Measurements from ENCODE around the gene SND1. TPM values are rescaled to one million over a fixed set of nuclear protein-coding genes. Genes with fewer than 3 reads are reported as not detected.
A peak's percentile ranks its signal among the peaks of the same experiment; 100 is the strongest.
"Not testable (repeated sequence)": the region's sequence is repeated elsewhere in the genome, so short reads cannot be mapped to it uniquely, and the experiment has no call there.

SND1 gene
- total RNA-seq, 3 donors from 2014 or later: 83.5 to 131 (median 120) TPM

DNA sequence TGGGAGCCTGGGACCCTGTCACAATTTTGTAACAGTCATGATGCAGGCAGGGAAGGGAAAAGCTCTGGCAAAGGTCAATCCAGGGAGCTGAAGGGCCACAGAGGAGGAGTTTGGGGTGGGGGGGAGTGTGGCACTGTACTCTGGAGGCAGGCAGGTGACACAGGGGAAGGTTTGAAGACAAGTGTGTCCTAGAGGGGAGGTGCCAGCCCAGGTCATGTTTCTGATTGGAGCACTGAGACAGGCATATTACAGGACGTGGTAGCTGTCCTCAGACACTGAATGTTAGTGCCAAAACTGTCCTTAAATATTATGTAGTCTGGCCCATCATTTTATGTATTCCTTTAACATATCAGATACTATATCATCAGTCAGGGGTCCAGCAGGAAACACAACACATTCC is 454.8 kb downstream of the SND1 start:
- Histone ChIP-seq H3K4me3 (no peak overlapping the region), H3K9me3 (no peaks in the 10 kb centered on the region), H3K36me3 (no peaks in the 10 kb centered on the region), H3K4me1 (peaks cover 0 to 3% of the 10 kb centered on the region in 2 donors), H3K27ac (no peak overlapping the region), H3K27me3 (no peaks in the 10 kb centered on the region)
- no peak for DNase-seq (ENCODE audit: low spot score in 2 of 2)
- intact Hi-C loops (cut with DNase I; ENCODE audit: low total_unique reads): no loop called here
- TF ChIP-seq, protein P1, sequence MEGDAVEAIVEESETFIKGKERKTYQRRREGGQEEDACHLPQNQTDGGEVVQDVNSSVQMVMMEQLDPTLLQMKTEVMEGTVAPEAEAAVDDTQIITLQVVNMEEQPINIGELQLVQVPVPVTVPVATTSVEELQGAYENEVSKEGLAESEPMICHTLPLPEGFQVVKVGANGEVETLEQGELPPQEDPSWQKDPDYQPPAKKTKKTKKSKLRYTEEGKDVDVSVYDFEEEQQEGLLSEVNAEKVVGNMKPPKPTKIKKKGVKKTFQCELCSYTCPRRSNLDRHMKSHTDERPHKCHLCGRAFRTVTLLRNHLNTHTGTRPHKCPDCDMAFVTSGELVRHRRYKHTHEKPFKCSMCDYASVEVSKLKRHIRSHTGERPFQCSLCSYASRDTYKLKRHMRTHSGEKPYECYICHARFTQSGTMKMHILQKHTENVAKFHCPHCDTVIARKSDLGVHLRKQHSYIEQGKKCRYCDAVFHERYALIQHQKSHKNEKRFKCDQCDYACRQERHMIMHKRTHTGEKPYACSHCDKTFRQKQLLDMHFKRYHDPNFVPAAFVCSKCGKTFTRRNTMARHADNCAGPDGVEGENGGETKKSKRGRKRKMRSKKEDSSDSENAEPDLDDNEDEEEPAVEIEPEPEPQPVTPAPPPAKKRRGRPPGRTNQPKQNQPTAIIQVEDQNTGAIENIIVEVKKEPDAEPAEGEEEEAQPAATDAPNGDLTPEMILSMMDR (IDR thresholded peaks at IDR 0.05): no peak
- no peak for TF ChIP-seq POLR2A (IDR thresholded peaks at IDR 0.05)
- no peak for TF ChIP-seq POLR2AphosphoS5 (IDR thresholded peaks at IDR 0.05)

DNA sequence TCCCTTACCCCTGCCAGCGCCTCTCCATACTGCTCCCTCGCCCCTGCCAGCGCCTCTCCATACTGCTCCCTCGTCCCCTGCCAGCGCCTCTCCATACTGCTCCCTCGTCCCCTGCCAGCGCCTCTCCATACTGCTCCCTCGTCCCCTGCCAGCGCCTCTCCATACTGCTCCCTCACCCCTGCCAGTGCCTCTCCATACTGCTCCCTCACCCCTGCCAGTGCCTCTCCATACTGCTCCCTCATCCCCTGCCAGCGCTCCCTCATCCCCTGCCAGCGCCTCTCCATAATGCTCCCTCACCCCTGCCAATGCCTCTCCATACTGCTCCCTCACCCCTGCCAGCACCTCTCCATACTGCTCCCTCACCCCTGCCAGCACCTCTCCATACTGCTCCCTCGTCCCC is 455.5 kb downstream of the SND1 start:
- H3K9me3 ChIP-seq; H3K36me3 ChIP-seq; H3K4me1 ChIP-seq; H3K4me3 ChIP-seq; H3K27ac ChIP-seq; H3K27me3 ChIP-seq; intact Hi-C loops (cut with DNase I; ENCODE audit: low total_unique reads): not testable (repeated sequence)
- DNase-seq (ENCODE audit: low spot score in 2 of 2): peak in 1 of 2 donors; percentile 14

DNA sequence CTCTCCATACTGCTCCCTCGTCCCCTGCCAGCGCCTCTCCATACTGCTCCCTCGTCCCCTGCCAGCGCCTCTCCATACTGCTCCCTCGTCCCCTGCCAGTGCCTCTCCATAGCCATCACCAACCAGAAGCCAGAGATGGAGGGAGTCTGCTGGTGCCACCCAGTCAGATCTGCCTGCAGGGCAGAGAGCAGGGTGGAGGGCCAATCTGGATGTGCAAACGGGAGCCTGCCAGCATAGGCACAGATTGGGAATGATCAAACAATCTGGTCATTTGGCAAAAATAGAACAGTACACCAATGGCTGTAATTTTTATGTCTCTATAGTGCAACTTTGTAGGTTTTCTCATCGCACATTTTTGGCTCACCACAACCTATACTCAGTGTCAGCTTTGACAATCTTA is 456.1 kb downstream of the SND1 start:
- Histone ChIP-seq H3K9me3 (no peaks in the 10 kb centered on the region), H3K4me1 (peaks cover 0 to 3% of the 10 kb centered on the region in 2 donors), H3K27ac (no peak overlapping the region), H3K36me3 (no peaks in the 10 kb centered on the region), H3K27me3 (no peaks in the 10 kb centered on the region), H3K4me3 (no peak overlapping the region)
- TF ChIP-seq, protein P1 (IDR thresholded peaks at IDR 0.05): no peak
- TF ChIP-seq POLR2AphosphoS5 (IDR thresholded peaks at IDR 0.05) (no peak), POLR2A (IDR thresholded peaks at IDR 0.05) (no peak)
- intact Hi-C loops (cut with DNase I; ENCODE audit: low total_unique reads): no loop called here
- peak in 1 of 2 donors; percentile 27 for DNase-seq (ENCODE audit: low spot score in 2 of 2)

DNA sequence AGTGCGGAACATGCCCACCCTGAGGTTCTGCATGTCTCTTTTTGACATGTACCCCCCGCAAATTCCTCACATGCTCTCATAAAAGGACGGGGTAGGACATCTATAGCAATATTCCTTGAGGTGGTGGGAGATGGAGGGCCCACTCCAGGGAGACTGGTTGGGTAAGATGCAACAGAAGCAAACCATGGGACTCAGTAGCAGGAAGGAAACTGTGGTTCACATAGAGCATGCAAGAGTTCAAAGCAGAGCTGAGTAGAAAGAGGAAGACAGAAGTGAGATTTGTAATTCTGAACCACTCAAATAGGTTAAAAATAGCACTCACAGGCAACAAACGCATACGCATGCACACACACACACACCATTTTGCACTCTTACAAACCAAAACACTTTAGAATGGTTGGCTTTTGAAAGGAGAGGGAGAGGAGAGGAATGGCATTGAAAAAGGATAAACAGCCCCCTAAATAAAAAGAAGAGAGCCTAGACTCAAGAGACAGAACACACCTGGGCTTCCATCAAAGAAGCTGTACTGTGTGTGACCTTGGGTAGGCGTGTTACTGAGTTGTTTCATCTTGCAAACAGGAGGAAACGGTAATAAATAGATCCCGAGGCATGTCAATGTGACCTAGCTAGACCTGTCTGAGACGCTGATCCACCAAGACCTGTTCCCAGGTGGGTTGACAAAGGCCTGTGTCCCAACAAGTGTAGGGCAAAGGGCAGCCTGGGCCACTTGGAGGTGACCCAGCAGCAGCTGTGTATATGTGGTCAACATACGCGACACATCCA is 456.8 kb downstream of the SND1 start:
- intact Hi-C loops (cut with DNase I; ENCODE audit: low total_unique reads): no loop called here
- no peak overlapping the region for H3K4me3 ChIP-seq

DNA sequence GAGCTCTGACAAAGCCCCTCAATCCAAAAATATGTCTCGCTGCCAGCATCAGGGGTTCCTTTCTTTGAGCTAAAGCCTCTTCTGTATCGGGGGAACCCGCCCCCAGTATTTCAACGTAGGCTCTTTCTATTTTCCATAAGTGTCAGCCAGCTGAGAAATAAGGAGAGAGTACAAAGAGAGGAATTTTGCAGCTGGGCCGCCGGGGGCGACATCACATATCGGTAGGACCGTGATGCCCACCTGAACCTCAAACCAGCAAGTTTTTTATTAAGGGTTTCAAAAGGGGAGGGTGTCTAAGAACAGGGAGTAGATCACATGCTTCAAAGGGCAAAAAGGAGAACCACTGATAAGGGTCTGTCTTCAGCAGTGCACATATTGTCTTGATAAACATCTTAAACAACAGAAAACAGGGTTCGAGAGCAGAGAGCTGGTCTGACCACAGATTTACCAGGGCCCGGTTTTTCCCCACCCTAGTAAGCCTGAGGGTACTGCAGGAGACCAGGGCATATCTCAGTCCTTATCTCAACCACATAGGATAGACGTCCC is 457.5 kb downstream of the SND1 start:
- H3K9me3 ChIP-seq; H3K4me1 ChIP-seq; H3K4me3 ChIP-seq; H3K27me3 ChIP-seq; H3K36me3 ChIP-seq; H3K27ac ChIP-seq; intact Hi-C loops (cut with DNase I; ENCODE audit: low total_unique reads): not testable (repeated sequence)
- peak in 1 of 2 donors; percentile 28 for DNase-seq (ENCODE audit: low spot score in 2 of 2)

More for the DNA sequence above, 456.8 kb downstream of the SND1 start:
- no peaks in the 10 kb centered on the region for H3K9me3 ChIP-seq
- H3K27ac ChIP-seq: no peak overlapping the region
- DNase-seq (ENCODE audit: low spot score in 2 of 2): peak in 1 of 2 donors; percentile 31
- no peaks in the 10 kb centered on the region for H3K36me3 ChIP-seq
- TF ChIP-seq, protein P1 (IDR thresholded peaks at IDR 0.05): no peak
- TF ChIP-seq POLR2AphosphoS5 (IDR thresholded peaks at IDR 0.05): no peak
- TF ChIP-seq POLR2A (IDR thresholded peaks at IDR 0.05): no peak
- no peaks in the 10 kb centered on the region for H3K27me3 ChIP-seq
- peaks cover 0 to 1% of the 10 kb centered on the region in 2 donors for H3K4me1 ChIP-seq

DNA sequence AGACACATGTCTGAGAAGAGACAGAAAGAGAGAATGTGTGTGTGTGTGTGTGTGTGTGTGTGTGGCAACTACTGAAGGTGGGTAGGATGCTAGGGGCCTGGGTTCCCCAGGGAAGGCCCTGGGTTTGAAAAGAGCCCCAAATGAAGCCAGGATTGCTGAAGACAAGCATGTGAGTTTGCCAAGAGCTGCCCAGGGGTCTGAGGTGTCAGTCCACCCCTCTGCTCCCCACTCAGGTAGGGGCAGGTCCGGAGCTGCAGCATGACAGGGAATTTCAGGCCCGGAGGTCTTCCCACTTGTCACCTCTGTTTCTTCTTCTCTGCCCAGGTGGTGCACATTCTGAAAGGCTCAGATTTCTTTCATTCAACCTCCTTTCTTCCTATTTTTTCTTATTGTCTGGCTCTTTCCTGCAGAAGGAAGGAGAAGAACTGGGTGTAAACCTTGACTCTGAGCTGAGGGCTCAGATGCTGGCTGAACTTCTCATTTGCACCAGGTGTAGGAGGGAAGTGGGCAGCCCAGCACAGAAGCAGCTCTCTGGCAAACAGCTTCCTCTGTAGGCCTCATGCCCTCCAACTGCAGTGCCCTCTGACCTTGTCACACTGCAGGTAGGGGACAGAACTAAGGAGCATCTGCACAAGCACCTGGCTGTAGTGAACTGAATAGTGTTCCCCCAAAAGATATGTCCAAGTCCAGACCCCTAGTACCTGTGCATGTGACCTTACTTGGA is 458.8 kb downstream of the SND1 start:
- H3K27ac ChIP-seq: no peak overlapping the region
- peak in 1 of 2 donors; percentile 19 for DNase-seq (ENCODE audit: low spot score in 2 of 2)
- intact Hi-C loops (cut with DNase I; ENCODE audit: low total_unique reads): no loop called here
- no peaks in the 10 kb centered on the region for H3K36me3 ChIP-seq
- no peaks in the 10 kb centered on the region for H3K4me1 ChIP-seq
- TF ChIP-seq, protein P1 (IDR thresholded peaks at IDR 0.05): no peak
- TF ChIP-seq POLR2A (IDR thresholded peaks at IDR 0.05) (no peak), POLR2AphosphoS5 (IDR thresholded peaks at IDR 0.05) (no peak)
- no peaks in the 10 kb centered on the region for H3K9me3 ChIP-seq
- no peaks in the 10 kb centered on the region for H3K27me3 ChIP-seq
- no peak overlapping the region for H3K4me3 ChIP-seq

Data from breast epithelium (tissue), 4 donors.